ENCODE measurements around the gene DPYD. TPM values are rescaled to one million over a fixed set of nuclear protein-coding genes. Genes with fewer than 3 reads are reported as not detected.

Gene DPYD
- total and polyA plus RNA-seq, 9 donors: 17.2 to 45.9 (median 38.7) TPM

DNA sequence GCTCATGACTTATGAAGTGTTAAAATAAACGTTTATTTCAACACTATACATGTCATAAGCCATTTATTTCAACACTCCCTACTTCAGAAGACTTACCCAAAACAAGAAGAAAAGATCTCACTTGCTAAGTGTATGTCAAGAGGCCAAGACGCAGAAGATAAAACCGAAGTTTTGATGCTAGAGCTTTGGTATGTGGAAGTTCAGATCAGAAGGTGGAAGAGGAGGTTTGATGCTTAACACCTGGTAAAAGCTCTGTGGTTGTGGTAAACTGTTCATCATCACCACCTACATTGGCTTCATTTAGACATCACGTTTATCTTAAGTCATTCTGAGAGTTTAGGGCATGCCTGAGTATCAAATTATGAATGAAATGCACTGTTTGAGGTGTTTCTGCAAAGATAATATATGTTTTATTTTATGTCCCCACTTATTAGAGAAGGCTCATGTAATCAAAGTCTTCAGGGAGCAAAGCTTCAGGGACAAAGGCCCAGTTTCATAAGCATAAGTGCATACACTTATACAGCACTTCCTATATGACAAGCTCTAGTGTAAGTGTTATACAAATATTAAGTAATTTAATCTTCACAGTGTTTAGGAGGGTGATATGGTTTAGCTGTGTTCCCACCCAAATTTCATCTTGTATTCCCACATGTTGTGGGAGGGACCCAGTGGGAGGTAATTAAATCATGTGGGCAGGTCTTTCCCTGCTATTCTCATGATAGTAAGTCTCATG is 665.9 kb downstream of the DPYD start:
- H3K4me1 ChIP-seq (ENCODE audit: insufficient read depth): no peaks in the 10 kb centered on the region
- H3K9me3 ChIP-seq: no peaks in the 10 kb centered on the region
- H3K27me3 ChIP-seq: peaks cover 2% of the 10 kb centered on the region
- H3K4me3 ChIP-seq: no peak overlapping the region
- no peak for DNase-seq
- TF ChIP-seq EP300 (IDR thresholded peaks at IDR 0.05) (no peak), POLR2A (IDR thresholded peaks at IDR 0.05) (no peak), CTCF (IDR thresholded peaks at IDR 0.05) (no peak)
- no peaks in the 10 kb centered on the region for H3K36me3 ChIP-seq
- no peak overlapping the region for H3K27ac ChIP-seq
- intact Hi-C loops (cut with DNase I): no loop called here
- 27 to 34% (median 32%) methylated on average over 4 of the region's 4 CpGs for WGBS, 3 donors

DNA sequence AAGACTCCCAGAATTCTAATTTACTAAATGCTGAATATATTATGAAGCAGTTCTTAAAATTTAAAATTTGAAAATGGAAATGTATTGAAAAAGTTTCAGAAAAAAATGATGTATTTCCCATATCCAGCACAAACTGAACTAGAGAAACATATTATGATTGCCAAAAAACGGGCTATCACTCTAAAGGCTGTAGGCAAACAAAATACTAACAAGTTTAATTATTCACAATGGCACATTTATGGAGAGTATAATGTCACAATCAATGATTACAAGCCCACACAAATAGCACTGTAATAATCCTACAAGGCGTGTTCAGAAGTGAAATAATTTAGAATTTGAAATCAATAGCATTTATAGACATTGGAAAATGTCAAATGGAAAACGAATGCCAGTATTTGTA is 667.9 kb downstream of the DPYD start:
- no peaks in the 10 kb centered on the region for H3K4me1 ChIP-seq (ENCODE audit: insufficient read depth)
- intact Hi-C loops (cut with DNase I): no loop called here
- no peak for DNase-seq
- no peak for TF ChIP-seq EP300 (IDR thresholded peaks at IDR 0.05)
- TF ChIP-seq CTCF (IDR thresholded peaks at IDR 0.05): no peak
- no peak for TF ChIP-seq POLR2A (IDR thresholded peaks at IDR 0.05)
- no peaks in the 10 kb centered on the region for H3K9me3 ChIP-seq
- H3K36me3 ChIP-seq: no peaks in the 10 kb centered on the region
- 84 to 91% (median 90%) methylated on average over 3 of the region's 3 CpGs for WGBS, 3 donors
- H3K27me3 ChIP-seq: peaks cover 2% of the 10 kb centered on the region
- H3K4me3 ChIP-seq: no peak overlapping the region
- H3K27ac ChIP-seq: no peak overlapping the region

DNA sequence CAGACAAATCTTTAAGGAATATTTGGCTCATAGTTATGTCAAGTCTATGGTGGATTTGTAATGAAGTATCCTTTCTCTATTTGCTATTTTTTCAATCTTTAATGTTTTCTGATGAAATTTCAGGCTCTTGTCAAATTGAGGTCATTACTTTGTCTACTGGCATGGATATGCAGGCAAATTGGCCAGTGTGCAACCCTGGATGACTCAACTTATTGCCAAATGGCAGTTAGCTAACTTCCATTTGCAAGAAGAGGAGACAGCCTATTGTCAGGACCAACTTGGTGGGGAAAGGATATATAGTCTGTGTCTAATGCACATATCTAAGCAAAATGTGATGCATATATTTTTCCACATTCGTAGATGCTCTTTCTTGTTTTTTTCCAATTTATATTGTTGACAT is 668.8 kb downstream of the DPYD start:
- Histone ChIP-seq H3K36me3 (no peaks in the 10 kb centered on the region), H3K4me3 (no peak overlapping the region), H3K27me3 (peaks cover 2% of the 10 kb centered on the region), H3K27ac (no peak overlapping the region), H3K9me3 (no peaks in the 10 kb centered on the region), H3K4me1 (ENCODE audit: insufficient read depth) (no peaks in the 10 kb centered on the region)
- intact Hi-C loops (cut with DNase I): no loop called here
- WGBS, 3 donors: 0 to 95% (median 54%) methylated on average over 1 of the region's 1 CpG
- TF ChIP-seq CTCF (IDR thresholded peaks at IDR 0.05) (no peak), EP300 (IDR thresholded peaks at IDR 0.05) (no peak), POLR2A (IDR thresholded peaks at IDR 0.05) (no peak)
- peak in 1 of 5 donors; percentile 20 for DNase-seq

DNA sequence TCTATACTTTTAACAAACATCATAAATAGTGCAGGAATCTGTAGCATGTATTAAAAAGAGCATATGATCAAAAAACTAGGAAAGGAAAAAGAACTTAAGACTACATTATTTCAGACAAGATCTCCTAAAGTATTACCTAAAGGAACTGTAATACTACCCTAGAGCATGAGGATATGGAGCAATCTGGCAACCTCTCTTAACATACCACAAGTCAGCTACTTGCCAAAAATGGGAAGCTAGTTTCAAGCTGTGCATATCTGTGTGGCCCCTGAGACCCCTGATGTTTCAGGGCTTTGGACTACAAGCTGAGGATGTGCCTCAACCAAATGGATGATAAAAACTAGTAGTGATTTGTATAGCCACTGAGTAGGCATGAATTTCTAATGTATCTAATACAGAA is 673.6 kb downstream of the DPYD start:
- Histone ChIP-seq H3K4me3 (no peak overlapping the region), H3K9me3 (no peaks in the 10 kb centered on the region), H3K4me1 (ENCODE audit: insufficient read depth) (no peaks in the 10 kb centered on the region), H3K27ac (no peak overlapping the region), H3K36me3 (no peaks in the 10 kb centered on the region), H3K27me3 (peaks cover 2% of the 10 kb centered on the region)
- intact Hi-C loops (cut with DNase I): no loop called here
- TF ChIP-seq CTCF (IDR thresholded peaks at IDR 0.05) (no peak), POLR2A (IDR thresholded peaks at IDR 0.05) (no peak), EP300 (IDR thresholded peaks at IDR 0.05) (no peak)
- no peak for DNase-seq

All from ovary (tissue), 9 donors.